Measurements from ENCODE around the gene TRIM62.
A peak's percentile ranks its signal among the peaks of the same experiment; 100 is the strongest.
"Not testable (repeated sequence)": the region's sequence is repeated elsewhere in the genome, so short reads cannot be mapped to it uniquely, and the experiment has no call there.

Gene TRIM62

GRCh38 chr1:33127001-33127823, 54.6 kb downstream of the TRIM62 start:
- CTCF ChIA-PET = interaction anchor here (0.6 to 4.5 kb wide), 23 partner anchors 10 to 775 kb away, joined by 3 to 44 read pairs (median 4); partner anchors contain the start of genes AZIN2 and TRIM62
- DNase-seq (ENCODE audit: extremely low spot score) = peak; percentile 94
- TF ChIP-seq CTCF (IDR thresholded peaks at IDR 0.05; ENCODE audit: control extremely low read depth, extremely low read depth, low read depth, missing control alignments) = peak; percentile 97
- POLR2A ChIA-PET = interaction anchor here (0.6 to 1.0 kb wide), 5 partner anchors 9 to 606 kb away, joined by 3 to 4 read pairs (median 3); no protein-coding TSS in a partner anchor

DNA sequence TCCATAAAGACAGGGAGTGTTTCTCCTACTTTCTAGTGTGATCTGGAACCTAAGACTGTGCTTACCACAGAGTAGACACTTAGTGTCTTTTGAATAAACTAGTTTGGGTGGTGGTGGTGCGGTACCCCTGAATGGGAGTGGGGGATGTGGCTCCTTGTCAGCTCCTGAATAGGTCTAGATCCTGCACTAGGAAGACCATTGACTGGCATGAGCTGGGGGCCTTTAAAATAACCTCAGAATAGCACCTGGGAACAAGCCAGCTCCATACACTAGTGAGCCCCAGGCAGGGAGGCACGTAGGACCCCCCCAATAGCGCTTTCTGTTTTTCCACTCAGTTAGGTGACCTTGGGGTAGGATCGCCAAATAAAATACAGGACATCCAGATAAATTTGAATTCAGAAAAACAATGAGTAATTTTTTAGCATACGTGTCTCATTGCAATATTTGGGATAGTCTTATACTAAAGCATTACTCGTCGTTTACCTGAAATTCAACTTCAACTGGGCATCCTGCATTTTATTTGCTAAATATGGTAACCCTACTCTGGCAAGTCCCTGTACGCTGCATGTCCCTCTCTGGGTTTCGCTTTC, 55.3 kb downstream of the TRIM62 start:
- POLR2A ChIA-PET = interaction anchor here (0.6 to 1.1 kb wide), 4 partner anchors 10 to 50 kb away, joined by 3 to 4 read pairs (median 3); partner anchors contain the start of gene AZIN2
- no peak for TF ChIP-seq CTCF (IDR thresholded peaks at IDR 0.05; ENCODE audit: control extremely low read depth, extremely low read depth, low read depth, missing control alignments)
- CTCF ChIA-PET = interaction anchor here (0.8 to 4.5 kb wide), 18 partner anchors 10 to 774 kb away, joined by 3 to 44 read pairs (median 4); partner anchors contain the start of genes AZIN2 and TRIM62
- DNase-seq (ENCODE audit: extremely low spot score) = no peak

GRCh38 chr1:33124647-33125046, 57.2 kb downstream of the TRIM62 start:
- DNase-seq (ENCODE audit: extremely low spot score); POLR2A ChIA-PET: not testable (repeated sequence)
- CTCF ChIA-PET = interaction anchor here (4.4 to 4.5 kb wide), 2 partner anchors 9 to 29 kb away, joined by 21 to 44 read pairs; no protein-coding TSS in a partner anchor

DNA sequence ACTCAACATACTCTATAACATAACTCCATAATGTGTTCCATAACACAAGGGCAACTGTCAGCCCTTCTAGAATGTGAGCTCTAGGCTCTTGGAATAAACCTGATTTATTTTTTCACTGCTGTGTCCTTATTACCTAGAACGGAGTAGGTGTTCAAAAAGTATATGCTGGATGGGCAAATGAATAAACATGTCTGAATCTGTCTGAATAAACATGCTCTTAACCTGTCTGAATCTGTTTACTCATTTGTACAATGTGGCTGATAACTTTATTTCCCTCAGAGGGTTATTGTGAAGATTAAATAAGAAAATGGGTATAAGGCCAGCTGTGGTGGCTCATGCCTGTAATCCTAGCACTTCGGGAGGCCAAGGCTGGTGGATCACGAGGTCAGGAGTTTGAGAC, 58.6 kb downstream of the TRIM62 start:
- TF ChIP-seq CTCF (IDR thresholded peaks at IDR 0.05; ENCODE audit: control extremely low read depth, extremely low read depth, low read depth, missing control alignments) = no peak
- POLR2A ChIA-PET = no interaction called here
- CTCF ChIA-PET = no interaction called here
- no peak for DNase-seq (ENCODE audit: extremely low spot score)

DNA sequence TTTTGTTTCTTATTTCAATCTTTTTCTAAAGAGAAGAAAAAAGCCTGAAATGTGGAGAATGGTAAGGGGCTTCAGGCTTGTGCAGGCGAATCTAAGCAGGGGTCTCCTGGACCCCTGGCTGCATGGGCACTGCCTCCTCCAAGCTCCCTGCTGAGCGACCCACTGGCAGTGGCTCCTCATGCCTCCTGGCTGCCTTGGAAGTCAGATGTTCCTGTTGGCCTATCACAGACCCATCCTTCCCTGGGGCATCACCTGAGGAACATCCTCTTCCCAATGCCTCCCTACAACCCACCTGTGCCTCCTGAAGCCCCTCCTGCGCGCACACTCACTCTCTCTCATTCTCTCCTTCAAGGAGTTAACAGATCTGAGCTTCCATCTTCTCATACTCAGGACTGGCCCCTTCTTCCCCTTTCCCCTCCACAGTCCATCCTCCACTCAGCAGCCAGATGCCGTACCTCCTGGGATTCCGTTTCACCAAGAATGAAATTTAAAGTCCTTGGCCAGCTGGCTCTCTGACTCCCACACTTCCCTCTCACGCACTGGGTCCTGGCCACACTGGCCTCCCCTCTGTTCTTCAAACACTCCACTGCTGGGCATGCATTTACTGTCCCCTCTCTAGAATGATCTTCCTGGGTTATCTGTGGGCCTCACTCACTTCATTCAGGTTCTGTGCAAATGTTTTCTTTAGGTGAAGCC, 59.2 kb downstream of the TRIM62 start:
- CTCF ChIA-PET = no interaction called here
- POLR2A ChIA-PET = interaction anchor here (0.6 kb wide), 1 partner anchor 169 kb away, joined by 7 read pairs; no protein-coding TSS in a partner anchor
- no peak for TF ChIP-seq CTCF (IDR thresholded peaks at IDR 0.05; ENCODE audit: control extremely low read depth, extremely low read depth, low read depth, missing control alignments)
- DNase-seq (ENCODE audit: extremely low spot score) = no peak

DNA sequence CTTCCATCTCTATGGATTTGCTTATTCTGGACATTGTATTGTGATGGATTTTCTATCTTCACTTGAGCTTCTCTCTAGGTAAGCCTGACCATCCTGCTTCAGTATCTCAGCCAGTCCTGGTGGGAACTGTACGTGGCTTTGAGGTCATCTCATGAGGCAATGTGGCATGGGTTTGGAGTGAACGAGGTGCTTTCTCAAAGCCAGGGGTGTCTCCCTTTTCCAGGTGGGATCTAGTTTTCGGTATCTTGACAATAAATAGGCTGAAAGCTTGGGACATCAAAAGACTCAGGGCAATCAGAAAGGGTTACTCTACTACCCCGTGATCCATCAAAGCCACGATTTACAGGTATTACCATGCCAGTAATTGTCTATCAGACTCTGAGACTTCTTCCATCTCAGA, 60.1 kb downstream of the TRIM62 start:
- POLR2A ChIA-PET = no interaction called here
- TF ChIP-seq CTCF (IDR thresholded peaks at IDR 0.05; ENCODE audit: control extremely low read depth, extremely low read depth, low read depth, missing control alignments) = no peak
- DNase-seq (ENCODE audit: extremely low spot score) = no peak
- CTCF ChIA-PET = no interaction called here

All from GM10248 (cell line).